Measurements from ENCODE around the gene POLR1B. TPM values are rescaled to one million over a fixed set of nuclear protein-coding genes. Genes with fewer than 3 reads are reported as not detected.

The POLR1B gene
- total RNA-seq, 1 experiment from 2014 or later = 83.6 TPM

DNA sequence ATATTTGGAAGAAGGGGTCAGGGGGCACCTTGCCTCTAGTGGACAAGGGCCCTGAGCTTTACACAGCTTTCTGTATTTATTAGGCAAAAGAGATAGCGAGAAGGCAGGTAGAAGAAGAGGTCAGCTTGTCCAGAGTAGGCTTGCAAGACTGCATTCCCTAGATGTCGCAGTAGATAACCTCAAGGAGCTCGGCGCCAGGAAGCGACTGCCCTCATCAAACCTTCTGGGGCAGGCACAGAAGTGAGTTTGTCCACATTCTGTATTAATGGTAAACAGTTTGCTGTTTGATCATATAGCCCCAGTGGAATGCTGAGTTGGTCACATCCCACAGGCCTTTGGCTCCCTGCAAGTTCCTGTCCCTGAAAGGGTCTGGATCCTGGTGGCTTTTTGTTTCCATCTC lies 49.1 kb downstream of the POLR1B start:
- Histone ChIP-seq H3K23ac (ENCODE audit: insufficient read length, low read depth, low read length) (no peak overlapping the region), H3K56ac (ENCODE audit: insufficient read length, low read depth, low read length) (no peak overlapping the region), H2BK5ac (ENCODE audit: insufficient read length, low read length) (no peak overlapping the region), H3K27ac (ENCODE audit: insufficient read length, low read depth, low read length) (no peak overlapping the region), H3K14ac (ENCODE audit: insufficient read depth, low read length) (no peak overlapping the region), H4K5ac (ENCODE audit: insufficient read length, low read depth, low read length) (no peak overlapping the region), H4K91ac (ENCODE audit: insufficient read length, low read depth, low read length) (no peak overlapping the region), H3K4me1 (ENCODE audit: insufficient read depth, low read length) (no peaks in the 10 kb centered on the region), H3K79me2 (ENCODE audit: insufficient read depth, low read length) (no peaks in the 10 kb centered on the region), H3K27me3 (ENCODE audit: insufficient read depth, low read length) (no peaks in the 10 kb centered on the region), H2BK12ac (ENCODE audit: insufficient read length, low read depth, low read length) (no peak overlapping the region), H3T11ph (ENCODE audit: low read length) (no peak overlapping the region), H4K20me1 (ENCODE audit: control insufficient read depth, insufficient read depth, insufficient read length) (no peaks in the 10 kb centered on the region), H3K9me3 (ENCODE audit: control insufficient read depth, low read depth, low read length) (no peaks in the 10 kb centered on the region), H2BK120ac (ENCODE audit: low read depth, low read length, poor library complexity, severe bottlenecking) (no peak overlapping the region), H2BK20ac (ENCODE audit: low read depth, low read length, poor library complexity, severe bottlenecking) (no peak overlapping the region), H2AK5ac (ENCODE audit: insufficient read length, low read length) (no peak overlapping the region), H3K4me2 (ENCODE audit: insufficient read depth, insufficient read length, low read length) (no peak overlapping the region), H3K23me2 (ENCODE audit: insufficient read length, low read depth, low read length, poor library complexity, severe bottlenecking) (no peaks in the 10 kb centered on the region), H2AFZ (ENCODE audit: low read length) (no peak overlapping the region), H3K9ac (ENCODE audit: extremely low read depth, insufficient read length, low read length) (no peak overlapping the region), H3K79me1 (ENCODE audit: insufficient read depth, low read depth, low read length, poor library complexity, severe bottlenecking) (no peaks in the 10 kb centered on the region), H3K4ac (ENCODE audit: low read depth, low read length) (no peak overlapping the region), H4K8ac (replicated peaks; ENCODE audit: insufficient read length, low read depth, low read length) (no peak overlapping the region), H2BK15ac (ENCODE audit: low read depth, low read length) (no peak overlapping the region), H3K18ac (ENCODE audit: insufficient read length, low read depth, low read length) (no peak overlapping the region)
- H3K27me3 Mint-ChIP-seq (ENCODE audit: low read depth) = no peaks in the 10 kb centered on the region; the same call in 1 of the 2 replicates
- no peak overlapping the region for H3K4me3 Mint-ChIP-seq
- DNase-seq = no peak
- H3K4me1 Mint-ChIP-seq = peaks cover 12 to 16% of the 10 kb centered on the region in 2 experiments
- H3K36me3 Mint-ChIP-seq (ENCODE audit: insufficient read depth in 1 of 3, low read depth in 3 of 3) = peaks cover 11 to 26% (median 23%) of the 10 kb centered on the region in 3 experiments
- H3K9me3 Mint-ChIP-seq = no peaks in the 10 kb centered on the region
- no CpG with 5 or more reads among the region's 5 CpGs for WGBS (ENCODE audit: extremely low coverage, insufficient read length, low lambda C conversion rate)
- peak overlapping the region in 1 of 3 experiments; percentile 29; a peak in 3 of 7 replicates for H3K27ac Mint-ChIP-seq
- TF ChIP-seq, protein P1, sequence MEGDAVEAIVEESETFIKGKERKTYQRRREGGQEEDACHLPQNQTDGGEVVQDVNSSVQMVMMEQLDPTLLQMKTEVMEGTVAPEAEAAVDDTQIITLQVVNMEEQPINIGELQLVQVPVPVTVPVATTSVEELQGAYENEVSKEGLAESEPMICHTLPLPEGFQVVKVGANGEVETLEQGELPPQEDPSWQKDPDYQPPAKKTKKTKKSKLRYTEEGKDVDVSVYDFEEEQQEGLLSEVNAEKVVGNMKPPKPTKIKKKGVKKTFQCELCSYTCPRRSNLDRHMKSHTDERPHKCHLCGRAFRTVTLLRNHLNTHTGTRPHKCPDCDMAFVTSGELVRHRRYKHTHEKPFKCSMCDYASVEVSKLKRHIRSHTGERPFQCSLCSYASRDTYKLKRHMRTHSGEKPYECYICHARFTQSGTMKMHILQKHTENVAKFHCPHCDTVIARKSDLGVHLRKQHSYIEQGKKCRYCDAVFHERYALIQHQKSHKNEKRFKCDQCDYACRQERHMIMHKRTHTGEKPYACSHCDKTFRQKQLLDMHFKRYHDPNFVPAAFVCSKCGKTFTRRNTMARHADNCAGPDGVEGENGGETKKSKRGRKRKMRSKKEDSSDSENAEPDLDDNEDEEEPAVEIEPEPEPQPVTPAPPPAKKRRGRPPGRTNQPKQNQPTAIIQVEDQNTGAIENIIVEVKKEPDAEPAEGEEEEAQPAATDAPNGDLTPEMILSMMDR (conservative IDR thresholded peaks at IDR 0.05) = no peak

Data from H9 (cell line).